CD4-positive, alpha-beta T cell (primary cell): ENCODE measurements around the gene LSAMP. TPM values are rescaled to one million over a fixed set of nuclear protein-coding genes. Genes with fewer than 3 reads are reported as not detected.

Experiments
- ATAC-seq: fragments of 200-7000 bp; cut with Tn5 transposase; one replicate; pipeline ENCODE4 v1.10.0; 2022; ENCODE audit warnings: mild to moderate bottlenecking; ENCODE audit not compliant: poor library complexity
- CTCF ChIA-PET: fragments of 350-600 bp; sonication (Branson Sonifier 250); formaldehyde crosslinking; loops from one replicate; lab custom pipeline; 2021; ENCODE audit warnings: antibody characterized with exemption, inconsistent platforms; lab: Charles Lee
- POLR2A ChIA-PET: fragments of 350-600 bp; sonication (Branson Sonifier 250); formaldehyde crosslinking; loops from one replicate; lab custom pipeline; 2021; ENCODE audit warnings: antibody characterized with exemption, inconsistent platforms; lab: Charles Lee
- DNase-seq, 14 experiments: peaks; one replicate each; pipeline ENCODE4 v3.0.0-alpha.2; 2013 to 2020; ENCODE audit warnings: mixed read lengths in 2 of 14
- H3K27ac ChIP-seq, 2 donors: one replicate each; pipeline versions ENCODE4 v1.5.1 to v1.7.0; 2013; ENCODE audit warnings: low read length in 2 of 2, low read depth in 1 of 2, mild to moderate bottlenecking in 1 of 2
- H3K27me3 ChIP-seq, 2 experiments: 1 replicate in 1 of 2; 2 replicates in 1 of 2; pipeline versions ENCODE4 v1.6.1 to v1.7.0; 2013; ENCODE audit warnings: low read length in 2 of 2, control low read depth in 1 of 2, mild to moderate bottlenecking in 1 of 2, moderate library complexity in 1 of 2; ENCODE audit not compliant: insufficient read depth in 2 of 2, control insufficient read depth in 1 of 2
- H3K36me3 ChIP-seq: one replicate; pipeline ENCODE4 v1.6.1; 2013; ENCODE audit warnings: low read length, control low read depth; ENCODE audit not compliant: insufficient read depth
- H3K4me1 ChIP-seq: one replicate; pipeline ENCODE4 v1.6.1; 2013; ENCODE audit warnings: low read length, control low read depth; ENCODE audit not compliant: insufficient read depth
- H3K4me3 ChIP-seq: one replicate; pipeline ENCODE4 v1.5.1; 2013; ENCODE audit warnings: mild to moderate bottlenecking, low read length, moderate library complexity
- H3K9me3 ChIP-seq, 2 experiments: 1 replicate in 1 of 2; 2 replicates in 1 of 2; pipeline versions ENCODE4 v1.6.1 to v1.7.0; 2013; ENCODE audit warnings: low read length in 2 of 2, mild to moderate bottlenecking in 2 of 2, control low read depth in 1 of 2, moderate library complexity in 1 of 2; ENCODE audit not compliant: control insufficient read depth in 1 of 2, insufficient read depth in 1 of 2
- H3K27ac Mint-ChIP-seq: one replicate; pipeline ENCODE4 v1.8.0; 2020; ENCODE audit warnings: mixed read lengths
- H3K27me3 Mint-ChIP-seq: one replicate; pipeline ENCODE4 v1.8.0; 2021; ENCODE audit warnings: mixed read lengths
- H3K36me3 Mint-ChIP-seq: one replicate; pipeline ENCODE4 v1.8.0; 2021; ENCODE audit warnings: low read depth, mixed read lengths
- H3K4me1 Mint-ChIP-seq: one replicate; pipeline ENCODE4 v1.8.0; 2021; ENCODE audit warnings: low read depth, mixed read lengths
- H3K4me3 Mint-ChIP-seq: one replicate; pipeline ENCODE4 v1.8.0; 2020; ENCODE audit warnings: mild to moderate bottlenecking, mixed read lengths
- H3K9me3 Mint-ChIP-seq: one replicate; pipeline ENCODE4 v1.8.0; 2020; ENCODE audit warnings: mixed read lengths
- CTCF ChIP-seq: fragments of 200-600 bp; IDR thresholded peaks from one replicate; pipeline ENCODE4 v1.8.0; 2022; ENCODE audit warnings: antibody characterized with exemption, mild to moderate bottlenecking
- intact Hi-C, 2 experiments: fragments of 100-400 bp; cut with DNase I in 1 of 2; cut with micrococcal nuclease in 1 of 2; formaldehyde crosslinking; loops; one replicate each; pipeline versions ENCODE4 v1.15.1 to v1.9.0; 2023 to 2025; cut with DNase I, micrococcal nuclease
- total RNA-seq, 174 experiments: library from RNA in 2 of 174; stranded (reverse) in 2 of 174; gene quantifications; one replicate each; pipeline ENCODE4 v1.2.3 and lab custom pipeline; 2021 to 2026

The LSAMP gene
- total RNA-seq, 2 experiments from 2014 or later = not detected

- no peaks in the 10 kb centered on the region for H3K9me3 Mint-ChIP-seq
- no peak overlapping the region for H3K27ac Mint-ChIP-seq
- POLR2A ChIA-PET = no interaction called here
- DNase-seq (no peak), ATAC-seq (no peak)
- CTCF ChIA-PET = no interaction called here
- H3K27me3 Mint-ChIP-seq = peaks cover 42% of the 10 kb centered on the region
- intact Hi-C loops = no loop called here
- H3K4me3 ChIP-seq = no peak overlapping the region
- no peaks in the 10 kb centered on the region for H3K4me1 ChIP-seq
- no peaks in the 10 kb centered on the region for H3K9me3 ChIP-seq
- H3K27me3 ChIP-seq = peaks cover 0 to 3% of the 10 kb centered on the region in 2 experiments
- no peak for TF ChIP-seq CTCF
- no peaks in the 10 kb centered on the region for H3K36me3 Mint-ChIP-seq
- no peak overlapping the region for H3K4me3 Mint-ChIP-seq
- no peaks in the 10 kb centered on the region for H3K36me3 ChIP-seq
- H3K4me1 Mint-ChIP-seq = no peaks in the 10 kb centered on the region
- H3K27ac ChIP-seq = no peak overlapping the region
These were observed 593.0 kb downstream of the LSAMP start for GRCh38 chr3:115852278-115852677.

GRCh38 chr3:115851571-115851970 is 593.7 kb downstream of the LSAMP start:
- Mint-ChIP-seq H3K4me3 (no peak overlapping the region), H3K9me3 (no peaks in the 10 kb centered on the region), H3K27me3 (peaks cover 38% of the 10 kb centered on the region), H3K27ac (no peak overlapping the region), H3K4me1 (no peaks in the 10 kb centered on the region), H3K36me3 (no peaks in the 10 kb centered on the region)
- ChIA-PET POLR2A (no interaction called here), CTCF (no interaction called here)
- TF ChIP-seq CTCF = no peak
- no peaks in the 10 kb centered on the region for H3K4me1 ChIP-seq
- H3K36me3 ChIP-seq = no peaks in the 10 kb centered on the region
- DNase-seq (no peak), ATAC-seq (no peak)
- no peak overlapping the region for H3K27ac ChIP-seq
- intact Hi-C loops = no loop called here
- no peak overlapping the region for H3K4me3 ChIP-seq
- H3K27me3 ChIP-seq = peaks cover 0 to 3% of the 10 kb centered on the region in 2 experiments
- H3K9me3 ChIP-seq = no peaks in the 10 kb centered on the region

- POLR2A ChIA-PET = no interaction called here
- CTCF ChIA-PET = interaction anchor here (0.7 kb wide), 1 partner anchor 24 kb away, joined by 3 read pairs; no protein-coding TSS in a partner anchor
- H3K9me3 Mint-ChIP-seq = no peaks in the 10 kb centered on the region
- DNase-seq = no peak
- no peak overlapping the region for H3K27ac ChIP-seq
- H3K9me3 ChIP-seq = no peaks in the 10 kb centered on the region
- no peak for TF ChIP-seq CTCF
- H3K36me3 Mint-ChIP-seq = no peaks in the 10 kb centered on the region
- H3K4me1 ChIP-seq = no peaks in the 10 kb centered on the region
- no peak overlapping the region for H3K4me3 Mint-ChIP-seq
- H3K27me3 ChIP-seq = peaks cover 0 to 3% of the 10 kb centered on the region in 2 experiments
- no peak for ATAC-seq
- H3K4me3 ChIP-seq = no peak overlapping the region
- H3K27ac Mint-ChIP-seq = no peak overlapping the region
- H3K4me1 Mint-ChIP-seq = no peaks in the 10 kb centered on the region
- peaks cover 37% of the 10 kb centered on the region for H3K27me3 Mint-ChIP-seq
- no peaks in the 10 kb centered on the region for H3K36me3 ChIP-seq
- intact Hi-C loops = no loop called here
These were observed 596.6 kb downstream of the LSAMP start for GRCh38 chr3:115848641-115849040.
